GM10266 (cell line): ENCODE measurements around the gene PPM1M.
"Not testable (repeated sequence)": the region's sequence is repeated elsewhere in the genome, so short reads cannot be mapped to it uniquely, and the experiment has no call there.

ENCODE experiments used
- DNase-seq: peaks from one replicate; pipeline ENCODE4 v3.0.0; 2012; ENCODE audit errors: extremely low spot score
- TF ChIP-seq, protein P1 (sequence below): IDR thresholded peaks from 2 replicates; pipeline ENCODE4 v1.5.1; 2012; ENCODE audit warnings: mild to moderate bottlenecking, low read depth; ENCODE audit not compliant: control insufficient read depth, insufficient read depth; ENCODE audit errors: missing control alignments

PPM1M gene

DNA sequence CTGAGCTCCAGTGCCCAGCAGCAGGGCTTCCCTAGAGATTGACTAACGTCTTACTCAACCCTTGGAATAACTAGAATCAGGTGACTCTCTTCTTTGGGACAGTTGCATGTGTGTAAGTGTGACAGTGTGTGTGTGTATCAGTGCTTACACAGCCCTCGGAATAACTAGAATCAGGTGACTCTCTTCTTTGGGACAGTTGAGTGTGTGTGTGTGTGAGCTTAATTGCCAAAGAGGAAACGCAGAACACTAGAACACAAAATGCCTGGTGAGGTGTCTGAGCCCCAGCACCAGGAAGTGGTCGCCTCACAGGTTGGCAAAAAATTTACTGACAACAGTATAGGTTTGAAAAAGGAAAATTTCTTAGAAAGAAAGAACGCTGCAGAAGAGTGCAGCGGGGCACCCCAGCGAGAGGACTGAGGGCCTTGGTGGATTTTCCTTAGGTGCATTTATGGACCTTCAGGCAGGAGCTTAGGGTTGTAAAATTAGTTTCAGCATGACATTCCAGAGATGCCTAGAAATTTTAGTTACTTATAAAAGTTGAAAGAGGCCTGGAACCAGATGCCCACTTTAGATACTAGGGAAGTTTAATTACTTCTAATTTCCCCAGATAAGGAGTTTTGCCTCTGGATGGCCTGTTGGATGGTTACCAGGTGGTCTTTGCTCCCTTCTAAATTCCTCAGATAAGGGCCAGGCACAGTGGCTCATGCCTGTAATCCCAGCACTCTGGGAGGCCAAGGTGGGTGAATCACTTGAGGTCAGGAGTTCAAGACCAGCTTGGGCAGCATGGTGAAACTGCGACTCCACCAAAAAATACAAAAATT is 36.6 kb downstream of the PPM1M start:
- no peak for DNase-seq
- TF ChIP-seq, protein P1, sequence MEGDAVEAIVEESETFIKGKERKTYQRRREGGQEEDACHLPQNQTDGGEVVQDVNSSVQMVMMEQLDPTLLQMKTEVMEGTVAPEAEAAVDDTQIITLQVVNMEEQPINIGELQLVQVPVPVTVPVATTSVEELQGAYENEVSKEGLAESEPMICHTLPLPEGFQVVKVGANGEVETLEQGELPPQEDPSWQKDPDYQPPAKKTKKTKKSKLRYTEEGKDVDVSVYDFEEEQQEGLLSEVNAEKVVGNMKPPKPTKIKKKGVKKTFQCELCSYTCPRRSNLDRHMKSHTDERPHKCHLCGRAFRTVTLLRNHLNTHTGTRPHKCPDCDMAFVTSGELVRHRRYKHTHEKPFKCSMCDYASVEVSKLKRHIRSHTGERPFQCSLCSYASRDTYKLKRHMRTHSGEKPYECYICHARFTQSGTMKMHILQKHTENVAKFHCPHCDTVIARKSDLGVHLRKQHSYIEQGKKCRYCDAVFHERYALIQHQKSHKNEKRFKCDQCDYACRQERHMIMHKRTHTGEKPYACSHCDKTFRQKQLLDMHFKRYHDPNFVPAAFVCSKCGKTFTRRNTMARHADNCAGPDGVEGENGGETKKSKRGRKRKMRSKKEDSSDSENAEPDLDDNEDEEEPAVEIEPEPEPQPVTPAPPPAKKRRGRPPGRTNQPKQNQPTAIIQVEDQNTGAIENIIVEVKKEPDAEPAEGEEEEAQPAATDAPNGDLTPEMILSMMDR, result no peak

DNA sequence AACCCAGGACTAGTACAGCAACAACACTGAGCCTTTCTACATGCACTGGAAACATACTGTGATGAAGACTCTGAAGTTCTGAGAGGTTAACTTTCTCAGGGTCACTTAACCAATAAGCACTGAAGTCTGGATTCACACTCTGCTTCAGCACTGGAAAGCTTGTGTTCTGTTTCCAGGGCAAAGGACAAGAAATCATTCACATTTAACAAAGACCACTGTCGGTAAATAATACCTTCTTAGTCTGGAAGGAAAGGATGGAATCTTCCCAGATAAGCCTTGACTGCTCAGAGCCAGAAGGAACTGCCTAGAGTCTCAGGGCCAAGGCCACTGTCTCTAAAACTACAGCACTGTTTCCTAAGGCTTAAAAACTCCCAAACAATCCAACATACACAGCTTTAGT is 37.7 kb downstream of the PPM1M start:
- TF ChIP-seq, protein P1, result no peak
- DNase-seq, result no peak

DNA sequence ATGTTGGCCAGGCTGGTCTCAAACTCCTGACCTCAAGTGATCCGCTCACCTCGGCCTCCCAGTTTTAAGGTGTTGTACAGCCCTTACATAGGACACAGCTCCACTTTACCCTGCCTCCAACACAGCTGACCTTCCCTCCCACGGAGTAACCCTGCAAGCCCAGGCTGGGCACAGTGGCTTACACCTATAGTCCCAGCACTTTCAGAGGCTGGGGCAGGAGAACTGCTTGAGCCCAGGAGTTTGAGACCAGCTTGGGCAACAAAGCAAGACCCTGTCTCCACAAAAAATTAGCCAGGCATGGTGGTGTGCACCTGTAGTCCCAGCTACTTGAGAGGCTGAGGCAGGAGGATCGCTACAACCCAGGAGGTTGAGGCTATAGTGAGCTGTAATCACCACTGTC is 38.5 kb downstream of the PPM1M start:
- DNase-seq, result not testable (repeated sequence)

DNA sequence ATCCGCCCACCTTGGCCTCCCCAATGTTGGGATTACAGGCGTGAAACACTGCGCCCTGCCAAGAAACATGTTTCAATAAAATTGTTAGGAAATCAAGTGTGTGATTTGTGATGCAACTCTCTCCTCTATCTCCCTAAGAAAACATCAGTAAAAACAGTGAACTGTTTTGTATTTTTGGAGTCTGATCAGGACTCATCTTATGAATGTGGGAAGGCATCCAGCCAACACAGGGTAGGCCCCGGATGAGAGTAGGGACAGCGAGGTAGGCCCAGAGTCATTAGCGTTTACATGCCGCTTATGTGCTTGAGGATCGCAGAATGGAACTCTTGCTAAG is 41.2 kb downstream of the PPM1M start:
- TF ChIP-seq, protein P1, result no peak
- no peak for DNase-seq

DNA sequence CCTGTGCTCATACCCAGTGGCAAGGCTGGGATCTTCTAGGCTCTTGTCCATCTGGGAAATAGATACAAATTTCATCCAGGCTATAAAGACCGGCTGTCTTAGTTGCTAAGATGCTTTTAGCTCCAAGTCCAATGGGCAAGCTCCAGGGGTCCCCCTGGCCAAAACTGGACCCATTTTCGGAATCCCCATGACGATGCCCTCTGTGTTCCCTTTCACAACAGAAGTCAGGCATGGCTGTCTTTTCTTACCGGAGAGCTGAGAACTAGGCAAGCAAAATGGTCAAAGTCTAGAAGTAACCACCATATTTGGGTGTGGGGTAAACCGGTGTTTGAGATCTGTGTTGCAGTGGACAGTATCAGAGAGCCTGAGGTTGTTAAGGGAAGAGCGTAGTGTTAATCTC is 43.1 kb downstream of the PPM1M start:
- TF ChIP-seq, protein P1, result no peak
- no peak for DNase-seq

DNA sequence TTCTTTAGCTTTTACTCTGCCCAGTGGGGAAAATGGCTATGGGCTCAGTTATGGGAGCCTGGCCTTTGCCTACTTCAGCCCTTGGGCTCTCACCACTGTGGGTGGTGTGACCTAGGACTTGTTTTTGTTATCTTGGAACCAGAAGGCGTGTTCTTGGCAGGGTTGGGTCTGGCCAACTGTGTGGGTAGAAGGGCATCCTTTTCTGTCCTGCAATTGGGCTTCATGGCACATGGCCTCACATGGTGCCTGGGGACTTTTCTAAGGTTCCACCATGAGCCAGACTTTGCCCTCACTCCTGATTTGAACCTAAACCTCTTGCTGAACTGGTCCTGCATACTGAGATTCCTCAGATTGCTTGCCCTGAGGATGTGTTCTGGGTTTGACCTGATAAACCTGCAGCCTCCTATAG is 43.8 kb downstream of the PPM1M start:
- TF ChIP-seq, protein P1, result no peak
- no peak for DNase-seq

DNA sequence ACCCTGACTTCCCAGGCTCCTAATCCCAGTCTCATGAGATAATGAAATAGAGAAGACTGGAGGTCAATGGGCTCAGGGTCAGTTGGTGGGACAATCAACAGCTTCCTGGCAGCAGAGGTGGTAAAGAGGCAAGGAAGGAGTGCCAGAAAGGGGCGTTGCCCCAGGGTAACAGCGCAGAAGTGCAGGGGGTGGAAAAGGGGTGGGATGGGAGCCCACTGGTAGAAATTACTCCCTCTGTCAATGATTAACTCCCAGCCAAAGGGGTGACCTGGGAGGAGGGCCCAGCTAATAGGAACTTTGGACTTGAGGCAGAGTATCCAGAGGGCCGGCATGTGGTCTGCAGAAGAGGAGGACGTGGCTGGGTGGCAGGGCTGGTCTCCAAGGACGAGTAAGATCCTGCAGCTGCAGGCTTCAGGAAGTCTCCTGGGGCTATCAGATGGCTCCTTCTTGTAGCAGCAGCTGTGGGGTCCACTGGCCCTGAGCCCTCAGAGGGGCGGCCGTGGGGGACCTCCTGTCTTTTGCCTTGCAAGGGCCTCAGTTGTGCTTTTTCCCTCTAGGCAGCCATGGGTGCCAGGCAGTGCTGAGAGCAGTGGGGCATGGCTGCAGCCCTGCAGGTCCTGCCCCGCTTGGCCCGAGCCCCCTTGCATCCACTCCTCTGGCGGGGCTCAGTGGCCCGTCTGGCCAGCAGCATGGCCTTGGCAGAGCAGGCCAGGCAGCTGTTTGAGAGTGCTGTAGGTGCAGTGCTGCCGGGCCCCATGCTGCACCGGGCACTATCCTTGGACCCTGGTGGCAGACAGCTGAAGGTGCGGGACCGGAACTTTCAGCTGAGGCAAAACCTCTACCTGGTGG is 44.4 kb downstream of the PPM1M start:
- no peak for DNase-seq
- TF ChIP-seq, protein P1, result no peak
